PC-9 (cell line): ENCODE results near the gene RNF13.

Experiments
- EZH2 ChIP-seq: fragments of 200-600 bp; sonication (generic); IDR thresholded peaks from 2 replicates; pipeline ENCODE4 v1.8.0; 2017; ENCODE audit warnings: antibody characterized with exemption, low read depth
- TF ChIP-seq, protein P1 (sequence below): fragments of 200-600 bp; sonication (generic); conservative IDR thresholded peaks from 2 replicates; pipeline ENCODE4 v1.6.1; 2017; ENCODE audit warnings: mixed run types, antibody characterized with exemption, mild to moderate bottlenecking, moderate library complexity

DNA sequence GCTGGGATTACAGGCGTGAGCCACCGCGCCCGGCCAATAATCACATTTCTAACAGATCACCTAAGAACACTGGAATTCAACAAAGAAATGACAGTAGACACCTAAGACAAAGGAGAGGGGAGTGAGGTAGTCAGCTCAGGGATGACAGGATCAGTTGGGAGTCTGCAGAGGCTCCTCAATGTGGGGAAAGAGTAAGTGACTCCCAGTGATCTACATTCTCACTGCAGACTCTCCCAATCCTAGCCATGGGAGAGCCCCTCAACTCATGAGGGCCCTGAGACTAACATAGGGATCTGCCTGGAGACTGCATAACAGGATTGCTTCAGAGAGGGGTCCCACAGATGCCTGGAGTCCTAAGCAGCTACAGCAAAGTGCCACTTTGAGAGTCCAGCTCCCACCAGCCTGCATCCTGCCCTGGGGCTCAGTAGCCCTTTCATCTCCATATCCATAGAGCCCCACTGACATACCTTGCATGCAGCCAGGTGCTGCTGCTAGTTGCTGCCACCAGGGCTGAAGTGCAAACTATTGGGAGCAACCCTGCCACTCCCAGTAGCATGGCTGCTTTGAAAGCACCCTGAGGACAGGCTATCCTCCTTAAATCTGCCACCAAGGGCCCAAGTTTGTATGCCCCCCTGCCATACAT, 179.5 kb downstream of the RNF13 start:
- TF ChIP-seq, protein P1, sequence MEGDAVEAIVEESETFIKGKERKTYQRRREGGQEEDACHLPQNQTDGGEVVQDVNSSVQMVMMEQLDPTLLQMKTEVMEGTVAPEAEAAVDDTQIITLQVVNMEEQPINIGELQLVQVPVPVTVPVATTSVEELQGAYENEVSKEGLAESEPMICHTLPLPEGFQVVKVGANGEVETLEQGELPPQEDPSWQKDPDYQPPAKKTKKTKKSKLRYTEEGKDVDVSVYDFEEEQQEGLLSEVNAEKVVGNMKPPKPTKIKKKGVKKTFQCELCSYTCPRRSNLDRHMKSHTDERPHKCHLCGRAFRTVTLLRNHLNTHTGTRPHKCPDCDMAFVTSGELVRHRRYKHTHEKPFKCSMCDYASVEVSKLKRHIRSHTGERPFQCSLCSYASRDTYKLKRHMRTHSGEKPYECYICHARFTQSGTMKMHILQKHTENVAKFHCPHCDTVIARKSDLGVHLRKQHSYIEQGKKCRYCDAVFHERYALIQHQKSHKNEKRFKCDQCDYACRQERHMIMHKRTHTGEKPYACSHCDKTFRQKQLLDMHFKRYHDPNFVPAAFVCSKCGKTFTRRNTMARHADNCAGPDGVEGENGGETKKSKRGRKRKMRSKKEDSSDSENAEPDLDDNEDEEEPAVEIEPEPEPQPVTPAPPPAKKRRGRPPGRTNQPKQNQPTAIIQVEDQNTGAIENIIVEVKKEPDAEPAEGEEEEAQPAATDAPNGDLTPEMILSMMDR, result no peak
- no peak for TF ChIP-seq EZH2
